ENCODE data around the gene NPEPPS. TPM values are rescaled to one million over a fixed set of nuclear protein-coding genes. Genes with fewer than 3 reads are reported as not detected.

Gene NPEPPS
- total RNA-seq, 4 donors from 2014 or later, result 96.8 to 317 (median 124) TPM

- Histone ChIP-seq H3K27ac (peak within 1 kb of the TSS; percentile 91), H3K36me3 (peaks cover 23% of the 10 kb centered on the region), H3K4me1 (peaks cover 29% of the 10 kb centered on the region), H3K27me3 (no peaks in the 10 kb centered on the region), H3K4me3 (peak within 1 kb of the TSS; percentile 89), H3K9me3 (no peaks in the 10 kb centered on the region)
- peak; percentile 100 for DNase-seq (ENCODE audit: low spot score in 2 of 2)
- peak; percentile 52 to 99 (median 97) for TF ChIP-seq POLR2AphosphoS5 (IDR thresholded peaks at IDR 0.05)
- no peak for TF ChIP-seq CTCF (IDR thresholded peaks at IDR 0.05)
- peak in 1 of 2 donors; percentile 41 for TF ChIP-seq POLR2A (IDR thresholded peaks at IDR 0.05)
- WGBS, result under 1% methylated on average over 60 of the region's 74 CpGs
Measured at GRCh38 chr17:47649153-47649971, 118.5 kb downstream of the NPEPPS start, which contains the start of gene KPNB1. KPNB1 (plus strand) TSS chr17:47649919; CDS start chr17:47650245, 326 bp downstream.

DNA sequence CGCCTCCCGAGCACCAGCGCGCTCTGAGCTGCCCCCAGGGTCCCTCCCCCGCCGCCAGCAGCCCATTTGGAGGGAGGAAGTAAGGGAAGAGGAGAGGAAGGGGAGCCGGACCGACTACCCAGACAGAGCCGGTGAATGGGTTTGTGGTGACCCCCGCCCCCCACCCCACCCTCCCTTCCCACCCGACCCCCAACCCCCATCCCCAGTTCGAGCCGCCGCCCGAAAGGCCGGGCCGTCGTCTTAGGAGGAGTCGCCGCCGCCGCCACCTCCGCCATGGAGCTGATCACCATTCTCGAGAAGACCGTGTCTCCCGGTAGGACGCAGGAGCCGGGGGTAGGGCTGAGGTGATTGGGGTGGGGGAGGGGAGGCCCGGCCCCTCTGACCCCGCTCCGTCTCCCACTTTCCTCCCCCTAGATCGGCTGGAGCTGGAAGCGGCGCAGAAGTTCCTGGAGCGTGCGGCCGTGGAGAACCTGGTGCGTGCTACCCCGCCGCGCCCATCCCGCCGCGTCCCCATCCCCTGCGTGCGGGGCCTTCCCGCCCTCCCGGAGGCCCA is 119.1 kb downstream of the NPEPPS start:
- H3K27me3 ChIP-seq, result no peaks in the 10 kb centered on the region
- peaks cover 35% of the 10 kb centered on the region for H3K4me1 ChIP-seq

DNA sequence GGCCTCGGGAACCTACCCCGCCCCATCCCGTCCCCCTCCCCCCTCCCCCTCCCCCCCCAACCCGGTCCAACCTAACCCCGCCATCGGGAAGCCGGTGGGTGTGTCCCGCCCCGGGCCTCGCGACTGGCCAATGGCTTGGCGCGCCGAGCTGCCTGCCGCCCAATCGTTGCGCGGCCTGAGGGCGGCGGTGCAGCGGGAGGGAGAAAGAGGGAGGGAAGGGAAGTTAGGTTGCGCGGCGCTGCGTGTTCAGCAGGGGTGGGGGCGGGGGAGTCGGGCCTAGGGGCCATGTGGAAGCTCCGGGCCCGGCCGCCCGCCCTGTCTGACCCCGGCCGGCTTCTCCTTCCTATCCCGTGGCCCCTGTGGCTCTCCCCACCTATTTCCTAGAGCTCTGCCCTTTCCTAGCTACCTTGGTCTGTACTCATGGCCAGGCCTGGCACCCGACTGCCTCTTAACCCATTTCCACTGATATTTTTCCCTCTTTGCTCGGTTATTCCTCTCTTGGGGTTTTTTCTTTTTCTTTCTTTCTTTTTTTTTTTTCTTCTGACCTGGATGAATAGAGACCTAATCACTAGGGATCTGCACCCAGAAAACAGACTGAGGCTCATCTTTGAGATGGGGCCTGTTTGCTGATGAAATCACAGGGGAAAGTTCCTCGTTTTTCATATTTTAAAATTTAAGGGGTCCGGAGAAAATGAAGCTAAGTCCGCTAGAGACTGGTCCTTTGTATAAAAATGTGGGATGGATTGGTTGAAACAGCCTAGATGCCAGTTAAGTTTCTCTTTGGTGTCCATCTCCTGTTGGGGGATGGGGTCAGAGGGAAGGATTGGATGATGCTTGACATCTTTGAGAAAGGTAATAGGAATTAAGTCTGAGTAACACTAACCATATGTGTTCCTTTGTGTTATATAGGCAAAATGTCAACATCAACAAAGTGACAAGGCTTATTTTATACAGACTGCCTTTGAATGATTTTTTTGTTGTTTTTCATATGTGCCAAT is 119.9 kb downstream of the NPEPPS start:
- peaks cover 38% of the 10 kb centered on the region for H3K36me3 ChIP-seq
- peak; percentile 96 to 97 for DNase-seq (ENCODE audit: low spot score in 2 of 2)
- TF ChIP-seq POLR2A (IDR thresholded peaks at IDR 0.05) (no peak), POLR2AphosphoS5 (IDR thresholded peaks at IDR 0.05) (peak in 1 of 3 donors; percentile 53)
- no peaks in the 10 kb centered on the region for H3K9me3 ChIP-seq
- 2% methylated on average over 21 of the region's 39 CpGs for WGBS
- peak overlapping the region; percentile 91 for H3K27ac ChIP-seq
- peak overlapping the region; percentile 89 for H3K4me3 ChIP-seq
- H3K4me1 ChIP-seq, result peaks cover 36% of the 10 kb centered on the region
- no peaks in the 10 kb centered on the region for H3K27me3 ChIP-seq

More for the DNA sequence above, 119.1 kb downstream of the NPEPPS start:
- Histone ChIP-seq H3K4me3 (peak overlapping the region; percentile 89), H3K36me3 (peaks cover 30% of the 10 kb centered on the region), H3K9me3 (no peaks in the 10 kb centered on the region), H3K27ac (peak overlapping the region; percentile 91)
- 0% methylated on average over 17 of the region's 48 CpGs for WGBS
- peak in 1 of 2 donors; percentile 83 for DNase-seq (ENCODE audit: low spot score in 2 of 2)
- no peak for TF ChIP-seq POLR2A (IDR thresholded peaks at IDR 0.05)
- no peak for TF ChIP-seq POLR2AphosphoS5 (IDR thresholded peaks at IDR 0.05)
- TF ChIP-seq CTCF (IDR thresholded peaks at IDR 0.05), result no peak
- TF ChIP-seq EP300 (IDR thresholded peaks at IDR 0.05), result no peak

DNA sequence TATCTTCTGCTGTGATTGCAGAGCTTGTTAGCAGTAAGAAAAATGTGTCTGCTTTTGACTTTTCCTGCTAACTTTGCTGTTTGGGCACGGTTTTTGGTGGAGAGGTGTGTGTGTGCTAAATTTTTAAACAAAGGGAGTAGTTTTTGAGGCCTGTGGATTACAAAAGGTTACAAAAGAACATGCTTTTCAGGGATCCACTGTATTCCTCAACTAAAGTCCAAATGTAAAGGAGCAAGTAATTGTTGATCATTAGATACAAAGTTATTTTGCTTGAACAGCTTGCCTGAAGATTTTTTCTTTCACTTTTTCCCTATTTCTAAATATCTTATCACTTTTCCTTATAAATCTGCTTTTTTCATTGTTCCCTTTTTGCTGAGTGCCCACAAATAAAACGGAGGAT is 120.8 kb downstream of the NPEPPS start:
- DNase-seq (ENCODE audit: low spot score in 2 of 2), result no peak
- 49% methylated on average over 2 of the region's 2 CpGs for WGBS
- no peak for TF ChIP-seq POLR2AphosphoS5 (IDR thresholded peaks at IDR 0.05)
- no peak for TF ChIP-seq EP300 (IDR thresholded peaks at IDR 0.05)
- TF ChIP-seq POLR2A (IDR thresholded peaks at IDR 0.05), result no peak
- TF ChIP-seq CTCF (IDR thresholded peaks at IDR 0.05), result no peak
- no peak overlapping the region for H3K27ac ChIP-seq
- H3K4me3 ChIP-seq, result no peak overlapping the region
- H3K9me3 ChIP-seq, result no peaks in the 10 kb centered on the region
- no peaks in the 10 kb centered on the region for H3K27me3 ChIP-seq
- peaks cover 36% of the 10 kb centered on the region for H3K4me1 ChIP-seq
- H3K36me3 ChIP-seq, result peaks cover 47% of the 10 kb centered on the region

- Histone ChIP-seq H3K9me3 (no peaks in the 10 kb centered on the region), H3K4me1 (peaks cover 36% of the 10 kb centered on the region), H3K27ac (no peak overlapping the region), H3K36me3 (peaks cover 55% of the 10 kb centered on the region), H3K4me3 (no peak overlapping the region), H3K27me3 (no peaks in the 10 kb centered on the region)
- DNase-seq (ENCODE audit: low spot score in 2 of 2), result no peak
- TF ChIP-seq POLR2AphosphoS5 (IDR thresholded peaks at IDR 0.05), result no peak
- no peak for TF ChIP-seq POLR2A (IDR thresholded peaks at IDR 0.05)
- no peak for TF ChIP-seq EP300 (IDR thresholded peaks at IDR 0.05)
- TF ChIP-seq CTCF (IDR thresholded peaks at IDR 0.05), result no peak
- 79% methylated on average over 6 of the region's 6 CpGs for WGBS
Measured at GRCh38 chr17:47652570-47652969, 121.7 kb downstream of the NPEPPS start.

Data from suprapubic skin (tissue), 4 donors.